IMR-90 (cell line): ENCODE results near the gene ICAM2. TPM values are rescaled to one million over a fixed set of nuclear protein-coding genes. Genes with fewer than 3 reads are reported as not detected.

Source experiments
- ATAC-seq: fragments of 200-7000 bp; cut with Tn5 transposase; 2 replicates; pipeline ENCODE4 v1.9.1; 2020; ENCODE audit warnings: low read depth, mild to moderate bottlenecking, moderate library complexity
- BruUV-seq: library from RNA; stranded (reverse); fragments of 400-500 nt; replicated peaks from 2 replicates; lab custom pipeline; 2021; lab: Mats Ljungman, UMichigan
- CTCF ChIA-PET: fragments of 300-600 bp; formaldehyde crosslinking; extraction: SDS; loops from one replicate; lab custom pipeline; 2021; ENCODE audit warnings: antibody characterized with exemption; lab: Yijun Ruan, JAX
- POLR2A ChIA-PET: fragments of 300-600 bp; sonication (Branson Sonifier 250); formaldehyde crosslinking; loops from one replicate; lab custom pipeline; 2022; ENCODE audit warnings: antibody characterized with exemption; ENCODE audit not compliant: unreplicated experiment; lab: Charles Lee
- DNase-seq: peaks from one replicate; pipeline ENCODE4 v3.0.0; 2013
- H2AFZ ChIP-seq: replicated peaks from 2 replicates; pipeline ENCODE3; 2013; ENCODE audit warnings: low read length, mild to moderate bottlenecking; ENCODE audit not compliant: poor library complexity
- H2AK5ac ChIP-seq: 2 replicates; pipeline ENCODE4 v1.6.1; 2013; ENCODE audit warnings: low read depth, low read length, inconsistent platforms
- H2AK9ac ChIP-seq: replicated peaks from 2 replicates; pipeline ENCODE3; 2013; ENCODE audit warnings: mild to moderate bottlenecking, low read depth, low read length, moderate library complexity; ENCODE audit not compliant: poor library complexity
- H2BK120ac ChIP-seq: 2 replicates; pipeline ENCODE4 v1.6.1; 2013; ENCODE audit warnings: low read depth, low read length, inconsistent platforms
- H2BK15ac ChIP-seq: 3 replicates; pipeline ENCODE4 v1.6.1; 2013; ENCODE audit warnings: low read depth, low read length, inconsistent platforms
- H2BK20ac ChIP-seq: 2 replicates; pipeline ENCODE4 v1.6.1; 2013; ENCODE audit warnings: low read depth, mild to moderate bottlenecking, inconsistent platforms, low read length, moderate library complexity
- H2BK5ac ChIP-seq: 2 replicates; pipeline ENCODE4 v1.6.1; 2013; ENCODE audit warnings: mild to moderate bottlenecking, low read depth, low read length, inconsistent platforms; ENCODE audit not compliant: poor library complexity, severe bottlenecking
- H3K14ac ChIP-seq: replicated peaks from 2 replicates; pipeline ENCODE4 v1.6.1; 2013; ENCODE audit warnings: low read depth, low read length, inconsistent platforms
- H3K18ac ChIP-seq: 2 replicates; pipeline ENCODE4 v1.6.1; 2013; ENCODE audit warnings: low read depth, low read length, control low read depth
- H3K23ac ChIP-seq: 2 replicates; pipeline ENCODE4 v1.6.1; 2013; ENCODE audit warnings: low read depth, low read length, inconsistent platforms
- H3K27ac ChIP-seq: 2 replicates; pipeline ENCODE4 v1.5.1; 2013; ENCODE audit warnings: mild to moderate bottlenecking, control low read depth, low read length; ENCODE audit not compliant: insufficient read depth
- H3K27me3 ChIP-seq: 2 replicates; pipeline ENCODE4 v1.6.1; 2013; ENCODE audit warnings: low read length; ENCODE audit not compliant: control insufficient read depth, insufficient read depth
- H3K36me3 ChIP-seq: 2 replicates; pipeline ENCODE4 v1.6.1; 2013; ENCODE audit warnings: low read length, mixed read lengths; ENCODE audit not compliant: control insufficient read depth, insufficient read depth
- H3K4ac ChIP-seq: 2 replicates; pipeline ENCODE4 v1.6.1; 2013; ENCODE audit warnings: low read depth, low read length, inconsistent platforms
- H3K4me1 ChIP-seq: 2 replicates; pipeline ENCODE4 v1.6.1; 2013; ENCODE audit warnings: low read length, mixed read lengths; ENCODE audit not compliant: control insufficient read depth, insufficient read depth
- H3K4me2 ChIP-seq: 2 replicates; pipeline ENCODE4 v1.6.1; 2013; ENCODE audit warnings: low read depth, mild to moderate bottlenecking, control low read depth, low read length, moderate library complexity
- H3K4me3 ChIP-seq: 2 replicates; pipeline ENCODE4 v1.5.1; 2013; ENCODE audit warnings: low read depth, mild to moderate bottlenecking, control low read depth, low read length, moderate library complexity; ENCODE audit not compliant: insufficient read depth
- H3K56ac ChIP-seq: 2 replicates; pipeline ENCODE4 v1.6.1; 2013; ENCODE audit warnings: low read length, inconsistent platforms; ENCODE audit not compliant: insufficient read depth; ENCODE audit errors: extremely low read depth
- H3K79me1 ChIP-seq, 2 experiments: 2 replicates each; pipeline ENCODE4 v1.6.1; 2013; ENCODE audit warnings: low read length in 2 of 2, inconsistent platforms in 1 of 2, low read depth in 1 of 2
- H3K9ac ChIP-seq: 2 replicates; pipeline ENCODE4 v1.6.1; 2013; ENCODE audit warnings: low read depth, low read length, control low read depth
- H3K9me1 ChIP-seq: 2 replicates; pipeline ENCODE4 v1.6.1; 2013; ENCODE audit warnings: low read length, inconsistent platforms; ENCODE audit not compliant: insufficient read depth
- H3K9me3 ChIP-seq: 2 replicates; pipeline ENCODE4 v1.6.1; 2013; ENCODE audit warnings: low read length; ENCODE audit not compliant: control insufficient read depth, insufficient read depth
- H4K20me1 ChIP-seq: 2 replicates; pipeline ENCODE4 v1.6.1; 2013; ENCODE audit warnings: low read length, inconsistent platforms; ENCODE audit not compliant: insufficient read depth
- H4K5ac ChIP-seq: 2 replicates; pipeline ENCODE4 v1.6.1; 2013; ENCODE audit warnings: mild to moderate bottlenecking, low read depth, low read length, control low read depth
- H4K8ac ChIP-seq, 2 experiments: 2 replicates each; pipeline ENCODE4 v1.6.1; 2013; ENCODE audit warnings: low read depth in 2 of 2, low read length in 2 of 2, control low read depth in 1 of 2, inconsistent platforms in 1 of 2
- H4K91ac ChIP-seq: 2 replicates; pipeline ENCODE4 v1.6.1; 2013; ENCODE audit warnings: low read depth, low read length, inconsistent platforms; ENCODE audit not compliant: insufficient read depth
- BHLHE40 ChIP-seq: fragments of 150-350 bp; IDR thresholded peaks from 2 replicates; pipeline ENCODE4 v1.6.1; 2016; ENCODE audit warnings: mild to moderate bottlenecking, low read depth, low read length
- CEBPB ChIP-seq: IDR thresholded peaks from 2 replicates; pipeline ENCODE4 v1.6.1; 2012; ENCODE audit warnings: low read depth, low read length, improper control_type of control experiment
- CHD1 ChIP-seq: IDR thresholded peaks from 2 replicates; pipeline ENCODE4 v1.6.1; 2012; ENCODE audit warnings: low read depth, low read length, improper control_type of control experiment
- ELK1 ChIP-seq: fragments of 150-350 bp; IDR thresholded peaks from 2 replicates; pipeline ENCODE4 v1.6.1; 2016; ENCODE audit warnings: low read depth, mild to moderate bottlenecking, low read length, moderate library complexity, borderline replicate concordance
- FOS ChIP-seq: fragments of 150-350 bp; IDR thresholded peaks from 2 replicates; pipeline ENCODE4 v1.6.1; 2016; ENCODE audit warnings: low read depth, low read length
- MAZ ChIP-seq: IDR thresholded peaks from 2 replicates; pipeline ENCODE4 v1.6.1; 2012; ENCODE audit warnings: low read depth, mild to moderate bottlenecking, low read length, improper control_type of control experiment, moderate library complexity, borderline replicate concordance
- MXI1 ChIP-seq: IDR thresholded peaks from 2 replicates; pipeline ENCODE4 v1.6.1; 2012; ENCODE audit warnings: low read depth, mild to moderate bottlenecking, low read length, moderate library complexity, borderline replicate concordance
- NFE2L2 ChIP-seq: fragments of 150-350 bp; IDR thresholded peaks from 2 replicates; pipeline ENCODE4 v1.6.1; 2016; ENCODE audit warnings: low read depth, mild to moderate bottlenecking, low read length
- RAD21 ChIP-seq: IDR thresholded peaks from 2 replicates; pipeline ENCODE4 v1.6.1; 2012; ENCODE audit warnings: low read length, improper control_type of control experiment
- RCOR1 ChIP-seq: IDR thresholded peaks from 2 replicates; pipeline ENCODE4 v1.6.1; 2012; ENCODE audit warnings: mild to moderate bottlenecking, low read length, improper control_type of control experiment; ENCODE audit not compliant: insufficient replicate concordance
- WGBS, 2 experiments: methylation state at CpG; one replicate each; pipeline versions ENCODE4 v1.1.5 to v1.1.7; 2013; ENCODE audit warnings: missing lambda C conversion rate in 2 of 2; ENCODE audit not compliant: insufficient read length in 1 of 2; ENCODE audit errors: extremely low coverage in 2 of 2; 5-methylcytosine and 5-hydroxymethylcytosine counted together
- dilution Hi-C: fragments of 300-500 bp; cut with HindIII; formaldehyde crosslinking; loops from one replicate; pipeline ENCODE4 v1.14.3; 2018; ENCODE audit warnings: low sequenced_read_pairs; ENCODE audit not compliant: unreplicated experiment
- in situ Hi-C: fragments of 300-500 bp; cut with MboI; formaldehyde crosslinking; loops from 3 replicates; pipeline ENCODE4 v1.14.3; 2019; ENCODE audit warnings: low sequenced_read_pairs, inconsistent platforms, mixed read lengths
- intact Hi-C: fragments of 100-400 bp; cut with micrococcal nuclease; formaldehyde crosslinking; loops from 2 replicates; pipeline ENCODE4 v1.10.0; 2022
- polyA plus RNA-seq, 3 experiments: library from polyadenylated mRNA; depleted of rRNA; stranded (reverse); fragments of >200 nt; gene quantifications; 2 replicates each; pipeline ENCODE4 v1.2.3, GENCODE V29; 2012; ENCODE audit warnings: low replicate concordance in 1 of 3
- total RNA-seq: library from RNA; depleted of rRNA; stranded (reverse); fragments of >200 nt; gene quantifications from 2 replicates; pipeline ENCODE4 v1.2.3, GENCODE V29; 2012

ICAM2 gene
- total and polyA plus RNA-seq, 2 of the 4 experiments (the other 2 are of a cell fraction), result 0.12 TPM; not detected in 1

GRCh38 chr17:64059756-64060155, 39.3 kb upstream of the ICAM2 start:
- TF ChIP-seq ELK1, result no peak
- TF ChIP-seq RAD21, result no peak
- TF ChIP-seq BHLHE40, result no peak
- no peak for TF ChIP-seq RCOR1
- no peak for TF ChIP-seq CEBPB
- TF ChIP-seq CHD1, result no peak
- no peak for TF ChIP-seq NFE2L2
- TF ChIP-seq FOS, result no peak
- TF ChIP-seq MXI1, result no peak
- TF ChIP-seq MAZ, result no peak

More at GRCh38 chr17:64059756-64060155, 39.3 kb upstream of the ICAM2 start:
- no peak overlapping the region for H2AK5ac ChIP-seq
- BruUV-seq, result no TSS peak
- H2BK15ac ChIP-seq, result no peak overlapping the region
- no peak overlapping the region for H3K27ac ChIP-seq
- no peak overlapping the region for H3K4me2 ChIP-seq
- H3K4me3 ChIP-seq, result no peak overlapping the region
- H2AFZ ChIP-seq, result no peak overlapping the region
- peaks cover 27% of the 10 kb centered on the region for H3K36me3 ChIP-seq
- H3K14ac ChIP-seq, result no peak overlapping the region
- no peak overlapping the region for H2BK120ac ChIP-seq
- in situ Hi-C loops (no loop called here), intact Hi-C loops (no loop called here), dilution Hi-C loops (no loop called here)
- H3K79me1 ChIP-seq, result no peaks in the 10 kb centered on the region
- H4K5ac ChIP-seq, result no peak overlapping the region
- CTCF ChIA-PET, result no interaction called here
- no peak overlapping the region for H4K8ac ChIP-seq
- no peaks in the 10 kb centered on the region for H3K27me3 ChIP-seq
- H2BK20ac ChIP-seq, result no peak overlapping the region
- no peaks in the 10 kb centered on the region; the same call in 1 of the 2 replicates for H3K9me1 ChIP-seq
- no peaks in the 10 kb centered on the region for H4K20me1 ChIP-seq
- H3K23ac ChIP-seq, result no peak overlapping the region
- DNase-seq (no peak), ATAC-seq (no peak)
- H2BK5ac ChIP-seq, result no peak overlapping the region
- H3K9me3 ChIP-seq, result no peaks in the 10 kb centered on the region
- no peak overlapping the region for H2AK9ac ChIP-seq
- H4K91ac ChIP-seq, result no peak overlapping the region
- no peak overlapping the region for H3K4ac ChIP-seq
- POLR2A ChIA-PET, result no interaction called here
- no peak overlapping the region for H3K18ac ChIP-seq
- no peaks in the 10 kb centered on the region for H3K4me1 ChIP-seq
- 100% methylated on average over 1 of the region's 2 CpGs; no CpG with 5 or more reads in 1 of the 2 experiments for WGBS, 2 experiments
- no peak overlapping the region for H3K9ac ChIP-seq
- no peak overlapping the region for H3K56ac ChIP-seq
